NCI-H82 treated with DMSO at 0.1 percent for 48 hours (cell line): ENCODE results near the gene DUOXA2.
"Not testable (repeated sequence)": the region's sequence is repeated elsewhere in the genome, so short reads cannot be mapped to it uniquely, and the experiment has no call there.

Experiments
- DNase-seq: peaks from one replicate; lab custom pipeline; 2025; ENCODE audit not compliant: unreplicated experiment; lab: John Stamatoyannopoulos, UW

Gene DUOXA2

DNA sequence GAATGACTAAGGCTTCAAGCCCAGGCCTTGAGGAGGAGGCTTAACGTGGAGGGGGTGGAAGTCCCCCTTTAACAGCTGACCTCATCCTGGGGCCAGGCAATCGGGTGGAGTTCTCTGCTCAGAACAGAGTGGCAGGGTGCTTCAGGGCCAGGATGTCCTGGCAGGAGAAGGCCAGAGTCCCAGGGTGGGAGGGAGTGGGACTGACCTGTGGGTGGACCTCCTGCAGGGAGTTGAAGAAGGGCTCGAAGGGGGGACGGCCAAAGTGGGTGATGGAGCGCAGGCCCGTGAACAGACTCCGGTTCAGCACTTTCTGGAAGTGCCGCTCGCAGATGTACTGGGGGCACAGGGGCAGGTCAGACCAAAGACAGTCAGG is 19.8 kb upstream of the DUOXA2 start:
- DNase-seq: no peak

DNA sequence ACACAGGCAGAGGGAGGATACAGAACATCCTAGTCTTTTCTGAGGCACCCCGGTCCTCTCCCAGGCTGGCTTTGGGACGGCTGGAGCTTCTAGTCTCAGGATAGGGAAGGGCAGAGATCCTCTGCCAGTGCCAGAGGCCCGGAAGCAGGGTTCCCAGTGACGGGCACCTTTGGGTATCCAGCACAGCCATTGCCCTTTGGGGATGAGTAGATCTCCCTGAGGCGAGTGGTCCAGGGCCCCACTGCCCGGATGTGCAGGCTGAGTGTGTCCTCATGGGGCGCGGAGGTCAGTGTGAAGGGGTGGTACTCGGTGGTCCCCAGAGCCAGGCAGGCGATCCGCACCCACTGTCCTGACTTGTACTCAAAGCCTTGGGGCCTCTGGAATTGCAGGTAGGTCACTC is 18.5 kb upstream of the DUOXA2 start:
- DNase-seq: no peak

DNA sequence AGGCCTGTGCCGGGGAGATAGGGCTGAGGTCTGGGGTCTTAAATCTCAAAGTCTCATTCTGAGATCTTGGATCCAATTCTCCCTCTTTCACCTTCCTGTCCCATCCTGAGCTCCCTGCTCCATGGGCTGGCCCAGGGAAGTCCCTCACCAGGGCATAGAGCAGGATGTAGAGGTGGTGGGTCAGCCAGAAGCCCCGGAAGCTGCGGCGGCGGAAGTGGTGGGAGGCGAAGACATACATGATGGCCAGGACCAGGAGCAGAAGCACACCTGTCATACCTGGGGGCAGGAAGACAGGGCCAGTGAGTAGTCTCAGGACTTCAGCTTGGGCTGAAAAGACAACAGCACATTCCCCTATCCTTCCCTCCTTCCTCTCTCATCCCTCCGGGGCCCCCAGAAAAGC is 16.7 kb upstream of the DUOXA2 start:
- DNase-seq: no peak

DNA sequence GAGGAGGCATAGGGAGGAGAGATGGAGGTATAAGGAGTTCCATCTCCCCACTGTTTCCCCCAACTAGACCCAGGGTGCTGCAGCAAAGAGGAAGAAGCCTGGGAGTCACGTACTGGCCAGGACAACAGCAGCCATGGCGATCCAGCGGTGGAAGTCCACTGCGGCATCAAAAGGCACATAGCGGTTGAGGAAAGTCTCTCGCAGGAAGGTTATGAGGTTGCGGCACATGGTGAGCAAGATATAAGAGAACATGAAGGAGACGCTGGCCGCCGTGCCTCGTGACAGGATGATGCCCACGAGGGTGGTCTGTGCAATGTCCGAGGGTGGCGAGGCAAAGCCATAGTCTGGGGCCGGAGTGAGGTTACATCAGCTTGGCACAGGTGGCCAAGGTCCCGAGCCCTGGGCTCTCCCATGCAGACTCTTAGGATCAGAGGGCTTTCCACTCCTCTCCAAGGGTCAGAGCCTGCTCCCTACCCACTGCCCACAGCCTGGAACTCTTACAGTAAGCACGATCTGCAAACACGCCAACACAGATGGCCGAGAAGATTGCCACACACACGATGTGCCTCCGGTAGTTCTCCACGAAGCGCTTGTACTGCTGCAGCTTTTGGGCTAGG is 14.5 kb upstream of the DUOXA2 start:
- DNase-seq: no peak

DNA sequence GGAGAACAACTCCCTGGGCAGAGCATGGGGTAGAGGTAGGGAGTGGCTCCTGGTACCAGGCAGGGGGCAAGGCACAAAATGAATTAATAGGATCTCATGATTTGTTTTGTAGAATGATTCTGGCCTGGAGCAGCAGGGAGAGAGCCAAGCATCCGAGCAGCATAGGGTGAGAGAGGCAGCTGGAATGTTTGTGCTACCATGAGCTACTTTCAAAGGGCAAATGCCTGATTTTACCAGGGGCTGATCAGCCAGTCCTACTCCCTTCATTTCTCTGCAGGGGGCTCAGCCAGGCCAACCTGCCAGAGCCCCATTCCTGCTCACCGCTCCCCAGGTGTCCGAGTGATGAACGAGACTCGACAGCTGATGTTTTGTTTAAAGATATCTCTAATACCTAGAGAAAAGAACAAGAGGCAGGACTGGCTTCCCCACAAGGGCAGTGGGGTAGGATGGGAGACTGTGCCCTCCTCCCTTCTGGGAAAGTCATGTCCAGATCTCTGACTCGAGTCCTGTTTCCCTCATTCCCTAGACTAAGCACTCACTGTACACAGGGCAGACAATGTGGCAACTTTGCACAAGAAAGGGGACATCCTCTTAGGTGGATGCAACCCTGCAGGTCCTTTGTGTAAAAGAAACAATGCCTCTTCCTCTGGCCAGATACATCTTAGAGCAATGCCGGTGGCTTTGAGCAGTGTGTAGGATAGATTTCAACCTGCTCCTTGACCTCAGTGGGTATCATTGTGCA is 13.1 kb upstream of the DUOXA2 start:
- no peak for DNase-seq

DNA sequence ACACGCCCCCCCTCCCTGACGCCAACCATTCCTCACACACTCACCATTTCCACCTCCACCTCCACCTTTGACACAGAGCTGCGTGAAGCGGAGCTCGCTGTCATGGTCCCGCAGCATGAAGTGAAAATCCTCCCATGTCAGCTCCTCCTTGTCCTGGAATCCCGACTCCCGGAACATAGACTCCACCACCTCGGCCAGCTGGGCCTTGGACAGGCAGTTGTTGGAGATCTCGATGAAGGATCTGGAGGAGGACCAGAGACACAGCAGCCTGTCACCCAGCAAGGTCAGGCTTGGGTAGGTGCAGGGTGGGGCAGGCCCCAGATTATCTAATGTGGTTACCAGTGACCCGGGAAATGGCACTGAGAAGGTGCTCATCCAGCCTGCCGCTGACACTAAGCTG is 12.4 kb upstream of the DUOXA2 start:
- DNase-seq: no peak

DNA sequence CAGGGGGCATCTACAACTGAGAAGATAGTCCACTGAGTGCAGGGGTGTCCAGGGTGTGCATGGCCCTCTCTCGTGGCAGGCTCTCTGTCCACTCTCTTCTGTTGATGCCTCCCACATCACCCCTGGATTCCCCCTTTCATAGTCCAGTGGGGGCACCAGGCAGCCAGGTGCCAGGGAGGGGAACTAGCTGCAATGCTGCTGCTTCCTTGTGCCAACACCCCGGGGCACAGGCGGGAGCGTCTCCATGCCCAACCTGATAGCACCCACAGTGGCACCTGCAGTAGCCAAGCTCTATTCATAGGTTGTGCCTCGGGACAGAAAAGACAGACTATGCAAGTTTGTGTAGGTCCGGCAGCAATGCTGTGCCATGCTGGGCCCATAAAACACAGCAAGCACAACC is 11.9 kb upstream of the DUOXA2 start:
- DNase-seq: no peak

DNA sequence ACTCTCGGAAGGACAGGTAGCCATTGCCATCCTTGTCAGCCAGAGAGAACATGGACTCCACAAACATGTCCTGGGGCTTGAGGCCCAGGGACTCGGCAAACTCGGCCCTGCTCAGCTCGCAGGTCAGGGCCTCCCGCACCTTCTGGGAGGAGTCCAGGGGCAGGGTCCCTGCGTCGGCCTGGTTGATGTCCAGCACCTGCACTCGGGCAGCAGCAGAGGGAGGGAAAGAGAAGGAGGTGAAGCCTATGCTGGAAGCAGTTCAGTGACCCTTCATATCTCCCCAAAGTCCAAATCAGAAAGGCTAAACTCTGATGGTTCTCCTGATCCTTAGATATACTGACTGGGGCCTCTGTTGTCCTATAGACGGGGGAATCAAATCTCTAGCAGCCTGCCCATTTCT is 10.0 kb upstream of the DUOXA2 start:
- DNase-seq: not testable (repeated sequence)

DNA sequence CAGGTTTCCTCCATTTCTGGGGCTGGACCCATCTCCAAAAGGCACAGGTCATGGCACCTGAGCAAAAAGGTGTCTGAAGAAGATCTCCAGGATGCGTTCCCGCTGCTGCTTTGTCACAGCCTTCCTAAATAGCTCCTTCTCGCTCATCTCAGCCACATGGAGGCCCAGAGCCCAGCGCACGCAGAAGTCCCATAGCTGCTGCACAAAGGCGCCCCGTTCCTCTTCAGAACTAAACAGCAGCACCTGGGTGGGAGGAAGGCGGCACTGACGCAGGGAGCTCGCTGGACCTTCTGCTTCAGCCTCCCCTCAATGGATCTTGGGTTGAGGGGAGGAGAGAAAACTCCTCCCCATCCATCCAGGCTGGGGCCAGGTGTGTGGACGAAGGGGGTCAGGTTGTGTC is 8.5 kb upstream of the DUOXA2 start:
- no peak for DNase-seq

DNA sequence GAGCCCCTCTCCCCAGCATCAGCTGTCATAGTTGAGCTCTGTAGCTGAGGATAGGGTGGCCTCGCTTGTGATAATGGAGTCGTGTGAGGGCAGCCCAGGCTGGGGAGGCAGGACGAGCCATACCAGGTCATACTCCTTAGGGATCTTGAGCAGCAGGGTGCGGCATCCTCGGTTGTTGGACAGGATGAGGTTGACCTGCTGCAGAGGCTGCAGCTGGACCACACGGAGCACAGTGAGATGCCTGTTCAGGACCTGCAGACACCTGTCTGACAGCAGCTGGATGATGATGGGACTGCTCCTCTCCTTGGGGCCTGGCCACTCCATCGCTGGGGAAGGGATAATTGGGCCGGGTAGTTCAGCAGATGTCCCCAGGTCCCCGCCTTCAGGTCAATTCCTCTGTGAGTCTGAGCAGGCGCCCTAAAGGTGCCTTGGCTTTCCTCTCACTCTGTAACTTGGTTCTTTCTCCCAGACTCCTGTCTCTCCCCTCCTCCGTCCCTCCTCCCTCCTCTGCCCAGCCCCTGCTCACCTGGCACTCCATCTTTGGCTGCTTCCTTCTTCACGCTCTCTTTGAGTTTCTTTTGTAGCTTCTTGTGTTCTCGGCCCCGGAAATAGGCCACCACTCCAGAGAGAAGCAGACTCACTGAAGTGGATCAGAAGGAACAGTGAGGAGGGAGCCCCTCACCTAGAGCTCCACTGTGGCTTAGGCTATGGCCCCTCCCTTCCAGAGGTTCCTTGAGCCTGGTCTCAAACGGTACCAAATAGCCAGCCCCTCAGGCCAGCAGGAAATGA is 7.9 kb upstream of the DUOXA2 start:
- DNase-seq: no peak

DNA sequence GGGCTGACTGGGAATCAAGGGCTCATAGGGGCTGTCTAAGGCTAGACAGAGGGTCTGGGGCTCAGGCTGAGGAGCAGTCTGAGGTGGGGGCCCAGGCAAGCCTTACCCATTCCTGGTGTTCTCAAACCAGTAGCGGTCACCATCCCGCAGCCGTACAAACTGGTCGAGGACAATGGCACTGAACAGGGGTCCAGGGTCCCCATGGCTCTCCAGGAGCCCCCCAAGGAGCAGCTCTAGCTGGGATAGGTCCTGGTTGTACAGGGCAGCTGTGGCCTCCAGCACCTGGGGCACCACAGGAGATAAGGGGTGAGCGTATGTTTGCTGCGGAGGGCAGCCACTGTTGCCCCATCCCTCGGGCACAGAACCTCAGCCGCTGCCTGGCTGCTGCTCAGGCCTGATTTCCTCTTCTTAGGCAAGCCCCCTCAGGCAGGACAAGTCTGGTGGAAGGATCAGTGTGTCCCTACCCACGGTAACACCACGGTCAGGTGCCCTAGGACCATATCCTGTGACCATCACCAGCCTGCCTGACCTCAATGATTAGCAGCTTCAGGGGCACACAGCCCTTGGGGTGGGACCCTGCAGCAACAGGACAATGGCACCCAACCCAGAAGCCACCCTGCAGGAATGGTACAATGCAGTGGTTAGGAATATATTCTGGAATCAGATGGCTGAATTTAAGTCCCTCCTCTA is 6.0 kb upstream of the DUOXA2 start:
- DNase-seq: no peak

DNA sequence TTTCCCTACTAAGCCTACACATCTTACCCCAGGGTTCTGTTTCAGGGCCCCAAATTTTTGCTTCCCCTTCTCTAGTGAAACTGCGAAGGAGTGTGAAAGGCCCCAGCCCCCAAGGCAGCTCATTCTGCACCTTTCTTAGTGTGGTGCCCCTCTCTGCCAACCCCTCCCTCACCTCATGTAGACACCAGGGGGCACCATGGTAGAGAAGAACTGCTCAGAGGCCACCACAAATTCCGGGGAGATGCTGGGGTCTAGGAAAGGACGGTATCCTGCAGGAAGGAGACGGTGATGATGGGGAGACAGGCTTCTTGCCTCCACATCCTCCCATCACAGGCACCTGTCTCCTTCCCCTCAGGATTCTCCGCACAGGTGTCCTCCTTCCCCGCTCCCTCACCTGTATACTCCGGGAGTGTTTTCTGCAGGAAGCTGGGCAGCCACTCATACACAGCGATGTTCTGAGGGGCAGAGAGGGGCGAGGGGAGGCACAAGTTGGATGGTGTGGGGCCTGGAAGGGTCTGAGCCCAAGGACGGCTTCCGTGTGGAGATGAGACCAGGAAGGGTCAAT is 3.8 kb upstream of the DUOXA2 start:
- no peak for DNase-seq

DNA sequence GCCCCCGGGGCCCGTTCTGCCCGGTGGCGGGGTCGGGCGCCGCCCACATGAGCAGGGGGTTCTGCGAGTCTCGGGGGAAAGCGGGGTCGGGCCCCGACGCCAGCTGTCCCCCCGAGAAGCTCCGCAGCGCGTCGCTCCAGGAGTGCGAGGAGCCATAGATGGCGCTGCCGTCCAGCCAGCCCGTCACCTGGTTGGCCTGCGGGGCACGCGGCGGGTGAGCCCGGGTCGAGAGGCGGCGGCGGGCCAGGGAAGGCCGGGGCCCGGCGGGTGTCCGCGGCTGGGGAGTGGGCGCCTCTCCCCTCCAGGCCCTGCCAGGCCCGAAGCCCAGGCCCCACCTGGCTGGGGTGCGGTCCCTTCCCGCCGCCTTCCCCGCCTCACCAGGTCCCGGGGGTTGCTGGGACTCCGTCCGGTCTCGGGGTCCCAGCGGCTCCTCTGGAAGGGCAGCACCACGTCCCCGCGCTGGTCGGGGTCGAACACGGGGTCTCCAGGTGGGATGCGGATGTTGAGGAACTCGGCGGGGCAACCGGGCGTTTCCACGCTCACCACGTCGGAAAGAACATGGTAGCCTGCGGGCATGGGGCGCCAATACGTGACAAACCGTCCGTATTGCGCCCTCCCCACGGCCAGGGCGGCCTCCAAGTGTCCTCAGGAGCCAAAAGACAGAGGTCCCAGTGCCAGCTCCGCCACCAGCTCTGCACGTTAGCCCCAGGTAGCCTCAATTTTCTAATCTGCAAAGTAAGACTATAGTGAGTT is 2.6 kb upstream of the DUOXA2 start:
- DNase-seq: no peak

DNA sequence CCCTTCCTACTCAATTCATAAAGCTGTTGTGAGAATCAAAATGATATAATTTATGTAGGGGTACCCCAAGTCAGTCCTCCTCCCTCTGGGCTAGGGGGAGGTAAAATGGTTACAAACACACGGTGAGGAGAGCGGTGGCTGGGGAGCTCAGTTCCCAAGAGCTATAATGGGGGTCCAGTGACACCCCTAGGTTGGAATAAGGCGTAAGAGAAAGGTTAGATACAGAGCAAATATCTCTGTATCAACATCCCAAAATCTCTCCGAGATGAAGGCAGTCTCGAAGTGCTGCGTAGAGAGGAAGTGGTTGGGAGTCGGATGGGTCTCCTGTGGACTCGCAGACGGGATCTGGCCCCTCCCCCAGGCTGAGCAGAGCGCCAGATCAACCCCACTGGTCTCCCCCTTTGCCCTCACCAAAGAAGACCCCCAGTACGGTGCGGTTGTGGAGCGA is 2.0 kb upstream of the DUOXA2 start:
- DNase-seq: no peak

DNA sequence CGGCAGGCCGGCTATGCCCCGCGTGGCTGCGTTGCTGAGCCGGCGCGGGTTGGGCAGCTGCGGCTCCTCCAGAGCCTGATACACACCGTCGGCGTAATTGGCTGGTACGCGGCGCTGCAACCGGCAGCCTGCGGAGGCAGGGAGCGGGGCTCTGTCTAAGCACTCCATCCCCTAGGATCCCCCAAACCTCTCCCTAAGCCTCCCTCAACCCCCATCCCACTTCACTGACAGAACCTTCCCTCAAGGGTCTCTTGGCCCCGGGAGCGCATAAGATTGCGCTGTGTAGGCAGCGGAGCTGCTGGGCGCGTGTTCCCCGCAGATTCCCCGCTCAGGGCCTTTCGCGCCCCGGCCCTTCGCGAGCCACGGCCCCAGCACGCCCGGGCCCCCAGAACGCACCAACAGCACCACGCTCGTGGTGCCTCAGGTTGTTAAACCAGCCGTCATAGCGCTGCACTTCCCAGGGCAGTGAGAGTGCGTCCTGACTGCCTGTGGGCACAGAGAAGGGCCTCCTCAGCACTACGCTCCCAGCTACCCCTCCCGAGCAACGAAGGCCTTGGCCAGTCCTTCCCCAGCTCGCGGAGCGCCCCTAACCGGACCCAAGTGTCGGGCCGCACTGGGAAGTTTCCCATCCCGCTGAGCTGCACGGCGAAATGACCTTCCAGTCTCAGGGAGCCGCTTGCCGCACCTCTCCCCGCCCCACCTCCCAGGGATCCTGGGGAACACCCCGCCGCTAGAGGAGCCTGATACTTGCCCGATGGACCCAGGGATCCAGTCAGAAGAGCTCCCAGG is 1.3 kb upstream of the DUOXA2 start:
- no peak for DNase-seq

DNA sequence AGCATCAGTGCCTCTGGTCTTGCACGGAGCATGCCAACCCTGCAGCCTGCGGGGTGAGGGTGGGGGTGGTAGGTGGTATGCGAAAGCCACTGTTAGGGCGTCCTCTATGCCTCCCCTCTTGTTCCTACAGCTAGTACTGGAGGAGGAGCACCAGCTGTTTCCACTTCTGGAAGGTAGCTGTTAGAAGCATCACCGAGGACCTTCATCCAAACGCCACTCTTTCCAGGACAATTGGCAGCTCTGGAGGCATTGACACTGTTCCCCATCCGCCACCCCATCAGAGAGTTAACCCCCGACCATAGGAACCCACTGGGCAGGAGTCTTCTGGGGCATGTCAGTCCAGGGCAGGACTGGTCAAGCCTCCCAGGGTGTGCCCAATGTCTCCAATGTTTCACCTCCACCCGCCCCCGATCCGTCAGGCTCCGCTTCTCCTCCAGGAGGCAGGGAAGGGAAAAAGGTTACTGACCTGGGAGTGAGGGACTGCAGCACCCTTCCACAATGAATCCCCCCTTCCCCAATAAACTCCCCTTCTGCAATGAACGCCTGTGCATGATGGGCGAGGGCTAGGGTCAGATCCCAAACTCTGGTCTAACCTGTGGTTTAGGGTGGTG is 641 bp upstream of the DUOXA2 start:
- no peak for DNase-seq

DNA sequence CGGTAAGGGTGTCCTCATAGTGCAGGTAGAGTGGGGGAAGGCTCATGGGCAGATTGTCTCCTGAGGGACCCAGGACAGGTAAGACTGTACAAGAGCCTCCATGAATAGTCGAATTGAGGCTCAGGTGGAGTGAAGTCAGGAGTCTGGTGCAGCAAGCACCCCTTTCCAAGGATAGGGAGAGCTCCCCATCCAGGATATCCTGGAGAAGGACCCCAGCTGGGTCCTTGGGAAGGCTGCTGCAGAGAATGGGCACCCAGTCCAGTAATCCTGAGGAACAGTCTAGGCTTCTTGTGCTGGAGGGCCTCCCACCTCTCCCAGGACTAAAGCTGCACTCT is 592 bp downstream of the DUOXA2 start:
- DNase-seq: no peak

DNA sequence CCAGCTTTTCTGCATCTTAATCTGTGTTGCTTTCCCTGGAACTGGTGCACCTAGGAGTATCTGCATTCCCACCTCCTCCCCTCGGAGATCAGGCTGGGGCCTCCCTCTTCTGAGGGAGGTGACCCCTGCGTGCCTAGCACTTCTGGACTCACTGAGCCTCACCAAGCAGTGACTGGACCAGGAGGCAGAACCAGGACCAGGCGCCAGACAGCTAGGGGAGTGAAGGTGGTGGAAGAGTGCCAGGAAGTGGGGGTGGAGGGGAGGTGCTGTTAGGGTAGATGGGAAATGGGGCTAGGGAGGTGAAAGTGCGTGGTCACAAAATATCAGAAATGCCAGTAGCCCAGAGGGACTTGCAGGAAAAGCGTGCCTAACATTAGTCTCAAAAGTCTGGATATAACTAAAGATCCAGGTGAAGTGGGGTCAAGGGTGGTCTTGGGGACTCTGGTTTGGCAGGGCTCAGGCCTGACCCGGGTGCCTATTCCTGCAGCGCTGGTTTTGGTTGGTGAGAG is 1.2 kb downstream of the DUOXA2 start:
- DNase-seq: no peak

DNA sequence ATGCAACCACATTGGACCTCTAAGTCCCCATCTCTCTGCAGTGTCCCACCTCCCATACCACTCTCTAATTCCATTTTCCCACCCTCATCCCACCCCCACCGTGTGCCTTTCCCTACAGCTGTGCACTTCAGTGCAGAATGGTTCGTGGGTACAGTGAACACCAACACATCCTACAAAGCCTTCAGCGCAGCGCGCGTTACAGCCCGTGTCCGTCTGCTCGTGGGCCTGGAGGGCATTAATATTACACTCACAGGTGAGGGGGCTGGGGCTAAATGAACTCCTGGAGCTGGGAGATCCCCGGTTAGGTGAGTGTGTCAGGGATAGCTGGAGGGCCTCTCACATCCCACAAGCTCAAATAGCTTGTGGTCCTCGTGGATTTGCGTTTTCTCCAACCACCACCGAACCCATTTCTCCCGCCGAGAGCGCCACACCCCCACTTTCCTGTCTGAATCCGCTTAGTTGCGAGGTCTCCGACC is 1.9 kb downstream of the DUOXA2 start:
- no peak for DNase-seq
